Measurements from ENCODE around the gene SERP2.

GRCh38 chr13:44368599-44369368 lies 4.8 kb upstream of the SERP2 start:
- TF ChIP-seq CTCF (IDR thresholded peaks at IDR 0.05; ENCODE audit: low read depth, low read length) (no peak), EZH2phosphoT487 (IDR thresholded peaks at IDR 0.05; ENCODE audit: low read depth) (no peak)
